H1 (cell line): ENCODE data around the gene CLIC3. TPM values are rescaled to one million over a fixed set of nuclear protein-coding genes. Genes with fewer than 3 reads are reported as not detected.

ENCODE experiments used
- CTCF ChIA-PET: fragments of 300-600 bp; sonication (Branson Sonifier 250); formaldehyde crosslinking; loops from one replicate; lab custom pipeline; 2021; ENCODE audit not compliant: partially characterized antibody; lab: Charles Lee
- POLR2A ChIA-PET: fragments of 300-600 bp; sonication (Branson Sonifier 250); formaldehyde crosslinking; loops from one replicate; lab custom pipeline; 2021; ENCODE audit warnings: inconsistent platforms; ENCODE audit not compliant: partially characterized antibody; lab: Charles Lee
- DNase-seq, 2 experiments: peaks; one replicate each; pipeline versions ENCODE4 v3.0.0 to v3.0.0-alpha.2; 2010 to 2022; ENCODE audit warnings: low spot score in 2 of 2, low read depth in 1 of 2, mixed read lengths in 1 of 2
- FAIRE-seq: peaks from 2 replicates; lab custom pipeline; 2011; peaks lifted over from hg19 to GRCh38; lab: Jason Lieb, UNC
- H2AFZ ChIP-seq: 2 replicates; pipeline ENCODE4 v1.8.1; 2012; ENCODE audit warnings: low read length, inconsistent platforms
- H2AK5ac ChIP-seq: 2 replicates; pipeline ENCODE4 v1.6.1; 2013; ENCODE audit warnings: low read depth, low read length
- H2BK120ac ChIP-seq: replicated peaks from 2 replicates; pipeline ENCODE3; 2013; ENCODE audit warnings: low read depth, low read length, inconsistent platforms
- H2BK12ac ChIP-seq: 2 replicates; pipeline ENCODE4 v1.6.1; 2013; ENCODE audit warnings: low read depth, low read length
- H2BK15ac ChIP-seq: 2 replicates; pipeline ENCODE4 v1.6.1; 2013; ENCODE audit warnings: low read length
- H2BK20ac ChIP-seq: 2 replicates; pipeline ENCODE4 v1.6.1; 2013; ENCODE audit warnings: low read length
- H2BK5ac ChIP-seq: 2 replicates; pipeline ENCODE4 v1.6.1; 2013; ENCODE audit warnings: low read depth, low read length
- H3K14ac ChIP-seq: 2 replicates; pipeline ENCODE4 v1.6.1; 2013; ENCODE audit warnings: inconsistent platforms; ENCODE audit not compliant: insufficient read length
- H3K18ac ChIP-seq: 2 replicates; pipeline ENCODE4 v1.6.1; 2013; ENCODE audit warnings: low read length; ENCODE audit errors: extremely low read depth
- H3K23ac ChIP-seq: 2 replicates; pipeline ENCODE4 v1.6.1; 2013; ENCODE audit warnings: inconsistent platforms; ENCODE audit not compliant: insufficient read length
- H3K23me2 ChIP-seq: 2 replicates; pipeline ENCODE4 v1.6.1; 2013; ENCODE audit warnings: low read depth, low read length
- H3K27ac ChIP-seq: 2 replicates; pipeline ENCODE4 v1.6.1; 2011; ENCODE audit warnings: low read depth, low read length, inconsistent platforms
- H3K27me3 ChIP-seq, 4 experiments: replicated peaks in 1 of 4; 1 replicate in 1 of 4; 2 replicates in 3 of 4; pipeline versions ENCODE4 v1.6.1 to v1.8.1; 2011 to 2013; ENCODE audit warnings: low read length in 3 of 4, mild to moderate bottlenecking in 3 of 4, inconsistent platforms in 2 of 4, mixed read lengths in 2 of 4, moderate library complexity in 1 of 4; ENCODE audit not compliant: control insufficient read depth in 3 of 4, insufficient read depth in 3 of 4; ENCODE audit errors: extremely low read depth in 1 of 4
- H3K36me3 ChIP-seq, 4 experiments: 2 replicates each; pipeline versions ENCODE4 v1.6.1 to v1.8.1; 2011 to 2013; ENCODE audit warnings: mild to moderate bottlenecking in 4 of 4, low read length in 3 of 4, moderate library complexity in 2 of 4, control low read depth in 1 of 4, inconsistent platforms in 1 of 4; ENCODE audit not compliant: insufficient read depth in 4 of 4, control insufficient read depth in 2 of 4
- H3K4ac ChIP-seq: replicated peaks from 2 replicates; pipeline ENCODE3; 2013; ENCODE audit warnings: low read length, low read depth, mixed read lengths, inconsistent platforms; ENCODE audit not compliant: insufficient read length
- H3K4me1 ChIP-seq, 4 experiments: replicated peaks in 1 of 4; 1 replicate in 1 of 4; 2 replicates in 3 of 4; pipeline versions ENCODE4 v1.6.1 to v1.8.1; 2011 to 2013; ENCODE audit warnings: low read length in 3 of 4, inconsistent platforms in 2 of 4, mixed read lengths in 1 of 4; ENCODE audit not compliant: insufficient read depth in 4 of 4, control insufficient read depth in 3 of 4
- H3K4me2 ChIP-seq, 2 experiments: 2 replicates each; pipeline versions ENCODE4 v1.6.1 to v1.8.1; 2011 to 2013; ENCODE audit warnings: low read depth in 2 of 2, low read length in 2 of 2, control low read depth in 1 of 2, inconsistent platforms in 1 of 2, mild to moderate bottlenecking in 1 of 2; ENCODE audit not compliant: insufficient read depth in 1 of 2
- H3K4me3 ChIP-seq, 4 experiments: fragments of 200-600, 300-600 bp in 1 of 4; sonication (generic), shearing (Covaris generic), sonication (Bioruptor Twin) in 1 of 4; 2 replicates each; pipeline versions ENCODE4 v1.5.1 to v1.8.1; 2011 to 2016; ENCODE audit warnings: low read length in 4 of 4, low read depth in 3 of 4, control low read depth in 2 of 4, inconsistent platforms in 2 of 4, mild to moderate bottlenecking in 2 of 4, mixed read lengths in 1 of 4, moderate library complexity in 1 of 4; ENCODE audit not compliant: insufficient read depth in 2 of 4; ENCODE audit errors: extremely low read depth in 1 of 4
- H3K56ac ChIP-seq: replicated peaks from 2 replicates; pipeline ENCODE3; 2013; ENCODE audit warnings: low read depth, mild to moderate bottlenecking, mixed read lengths, low read length, inconsistent platforms; ENCODE audit not compliant: insufficient read length
- H3K79me1 ChIP-seq: 2 replicates; pipeline ENCODE4 v1.6.1; 2013; ENCODE audit warnings: low read depth, low read length, control low read depth
- H3K79me2 ChIP-seq, 2 experiments: 2 replicates each; pipeline versions ENCODE4 v1.6.1 to v1.8.1; 2012 to 2013; ENCODE audit warnings: low read length in 2 of 2, mild to moderate bottlenecking in 2 of 2, inconsistent platforms in 1 of 2; ENCODE audit not compliant: insufficient read depth in 2 of 2, control insufficient read depth in 1 of 2
- H3K9ac ChIP-seq, 4 experiments: replicated peaks in 1 of 4; 1 replicate in 1 of 4; 2 replicates in 3 of 4; pipeline versions ENCODE4 v1.6.1 to v1.8.1; 2011 to 2013; ENCODE audit warnings: low read depth in 3 of 4, low read length in 3 of 4, control low read depth in 2 of 4, mild to moderate bottlenecking in 2 of 4, moderate library complexity in 2 of 4, inconsistent platforms in 1 of 4; ENCODE audit errors: extremely low read depth in 1 of 4
- H3K9me3 ChIP-seq, 2 experiments: 2 replicates each; pipeline versions ENCODE4 v1.6.1 to v1.8.1; 2012 to 2013; ENCODE audit warnings: mild to moderate bottlenecking in 2 of 2, moderate library complexity in 2 of 2, control low read depth in 1 of 2, inconsistent platforms in 1 of 2, low read depth in 1 of 2, low read length in 1 of 2, mixed read lengths in 1 of 2; ENCODE audit not compliant: insufficient read depth in 2 of 2
- H4K20me1 ChIP-seq, 2 experiments: replicated peaks in 1 of 2; 2 replicates each; pipeline versions ENCODE3 to v1.8.1; 2011 to 2013; ENCODE audit warnings: inconsistent platforms in 2 of 2, low read length in 2 of 2, mild to moderate bottlenecking in 1 of 2; ENCODE audit not compliant: insufficient read depth in 2 of 2, control insufficient read depth in 1 of 2
- H4K5ac ChIP-seq: 2 replicates; pipeline ENCODE4 v1.6.1; 2013; ENCODE audit warnings: low read length, low read depth, mixed read lengths, inconsistent platforms; ENCODE audit not compliant: insufficient read length
- H4K8ac ChIP-seq: 2 replicates; pipeline ENCODE4 v1.8.0; 2013; ENCODE audit warnings: mild to moderate bottlenecking, moderate library complexity, low read length, inconsistent platforms; ENCODE audit not compliant: insufficient read depth; ENCODE audit errors: extremely low read depth
- H4K91ac ChIP-seq: replicated peaks from 2 replicates; pipeline ENCODE3; 2013; ENCODE audit warnings: low read length, mixed read lengths, inconsistent platforms; ENCODE audit not compliant: insufficient read length
- BCL11A ChIP-seq, 2 experiments: IDR thresholded peaks; one replicate each; pipeline ENCODE4 v1.6.1; 2011; ENCODE audit warnings: low read depth in 2 of 2, low read length in 2 of 2, mild to moderate bottlenecking in 2 of 2
- EGR1 ChIP-seq: IDR thresholded peaks from 2 replicates; pipeline ENCODE4 v1.6.1; 2011; ENCODE audit warnings: low read depth, low read length, borderline replicate concordance
- GABPA ChIP-seq: IDR thresholded peaks from 2 replicates; pipeline ENCODE4 v1.6.1; 2011; ENCODE audit warnings: mild to moderate bottlenecking, low read length, moderate library complexity, borderline replicate concordance; ENCODE audit not compliant: insufficient read depth
- HDAC2 ChIP-seq, 2 experiments: fragments of 300-600 bp in 1 of 2; sonication (generic) in 1 of 2; IDR thresholded peaks; 2 replicates each; pipeline ENCODE4 v1.6.1; 2011 to 2012; ENCODE audit warnings: low read depth in 2 of 2, low read length in 2 of 2, mild to moderate bottlenecking in 2 of 2, moderate library complexity in 2 of 2, borderline replicate concordance in 1 of 2, inconsistent platforms in 1 of 2
- JUND ChIP-seq: IDR thresholded peaks from 2 replicates; pipeline ENCODE4 v1.6.1; 2011; ENCODE audit warnings: mild to moderate bottlenecking, improper control_type of control experiment, low read length
- KDM1A ChIP-seq: fragments of 200-600, 300-600 bp; sonication (generic); IDR thresholded peaks from 2 replicates; pipeline ENCODE4 v1.7.1; 2016; ENCODE audit warnings: mild to moderate bottlenecking, low read length, borderline replicate concordance
- NANOG ChIP-seq: IDR thresholded peaks from 2 replicates; pipeline ENCODE4 v1.6.1; 2011; ENCODE audit warnings: low read length, low read depth, mild to moderate bottlenecking, inconsistent platforms; ENCODE audit not compliant: insufficient read depth, poor library complexity, severe bottlenecking
- POU5F1 ChIP-seq: IDR thresholded peaks from 2 replicates; pipeline ENCODE4 v1.6.1; 2011; ENCODE audit warnings: low read depth, mild to moderate bottlenecking, low read length, moderate library complexity
- RBBP5 ChIP-seq: IDR thresholded peaks from 2 replicates; pipeline ENCODE4 v1.7.1; 2012; ENCODE audit warnings: low read depth, mild to moderate bottlenecking, inconsistent platforms, low read length, moderate library complexity, borderline replicate concordance
- SP1 ChIP-seq: IDR thresholded peaks from 2 replicates; pipeline ENCODE4 v1.6.1; 2011; ENCODE audit warnings: low read depth, low read length
- SUZ12 ChIP-seq: fragments of 200-600 bp; sonication (generic); IDR thresholded peaks from 2 replicates; pipeline ENCODE4 v1.6.1; 2012; ENCODE audit warnings: mild to moderate bottlenecking, inconsistent platforms, low read length, moderate library complexity, mixed read lengths
- WGBS, 2 experiments: shearing (Covaris generic) in 1 of 2; methylation state at CpG; one replicate each; pipeline versions ENCODE4 v1.1.6 to v1.1.7; 2013 to 2015; ENCODE audit warnings: low lambda C conversion rate in 2 of 2, mixed read lengths in 2 of 2, inconsistent platforms in 1 of 2, low coverage in 1 of 2, missing lambda C conversion rate in 1 of 2; ENCODE audit not compliant: insufficient replicate concordance in 2 of 2, insufficient coverage in 1 of 2, insufficient read length in 1 of 2; ENCODE audit errors: extremely low coverage in 1 of 2, missing lambda C conversion rate in 1 of 2; 5-methylcytosine and 5-hydroxymethylcytosine counted together
- polyA plus RNA-seq, 7 experiments: library from polyadenylated mRNA; depleted of rRNA in 3 of 7; stranded (reverse) in 5 of 7; unstranded in 2 of 7; fragments of >200 nt in 5 of 7; fragments of 200-250 nt in 2 of 7; gene quantifications; 1 replicate in 5 of 7; 2 replicates in 1 of 7; 4 replicates in 1 of 7; pipeline versions ENCODE4 v1.2.1 to v1.2.3, GENCODE V29; 2011 to 2013; ENCODE audit warnings: missing spikeins in 2 of 7, mixed read lengths in 2 of 7
- total RNA-seq: library from RNA; stranded (reverse); fragmentation: NEBNext Ultra II Directional; extraction: Animal tissue kit (Norgen Biotek cat#: 25700); gene quantifications from 2 replicates; pipeline ENCODE4 v1.2.1, GENCODE V29; 2021

Gene CLIC3
- total and polyA plus RNA-seq, 2 of the 8 experiments (the other 6 are each of a cell fraction or from before 2014, with no cell fraction given): 0.12 TPM; not detected in 1

- no peak overlapping the region for H3K18ac ChIP-seq
- no peak overlapping the region for H2BK20ac ChIP-seq
- H3K9me3 ChIP-seq: peaks cover 0 to 21% of the 10 kb centered on the region in 2 experiments; a peak in 2 of 4 replicates
- no peak overlapping the region for H4K91ac ChIP-seq
- no peak overlapping the region for H2BK120ac ChIP-seq
- H4K5ac ChIP-seq: no peak overlapping the region
- H3K14ac ChIP-seq: no peak overlapping the region
- H2BK15ac ChIP-seq: no peak overlapping the region
- DNase-seq: no peak
- WGBS, 2 experiments: 95% methylated on average over 19 of the region's 34 CpGs; no CpG with 5 or more reads in 1 of the 2 experiments
- H2BK5ac ChIP-seq: no peak overlapping the region
- no peak for FAIRE-seq
- H4K8ac ChIP-seq: no peak overlapping the region
- no peak overlapping the region for H3K56ac ChIP-seq
- H3K36me3 ChIP-seq: peaks cover 0 to 12% (median 0%) of the 10 kb centered on the region in 4 experiments; a peak in 1 of 8 replicates
- H2AFZ ChIP-seq: no peak overlapping the region
- H3K9ac ChIP-seq: no peak overlapping the region
- H4K20me1 ChIP-seq: peaks cover 0 to 8% of the 10 kb centered on the region in 2 experiments
- H3K4me3 ChIP-seq: no peak overlapping the region
- no peak overlapping the region for H3K23ac ChIP-seq
- H2AK5ac ChIP-seq: no peak overlapping the region
- no peak overlapping the region for H3K27ac ChIP-seq
- H3K23me2 ChIP-seq: no peaks in the 10 kb centered on the region
- H3K79me2 ChIP-seq: no peaks in the 10 kb centered on the region
- H2BK12ac ChIP-seq: no peak overlapping the region
- peaks cover 0 to 8% (median 3%) of the 10 kb centered on the region in 4 experiments; a peak in 3 of 7 replicates for H3K4me1 ChIP-seq
- no peaks in the 10 kb centered on the region for H3K79me1 ChIP-seq
- POLR2A ChIA-PET: interaction anchor here (0.7 to 1.4 kb wide), 3 partner anchors 43 to 292 kb away, joined by 3 to 4 read pairs (median 3); partner anchors contain the start of gene RABL6
- no peak overlapping the region for H3K4ac ChIP-seq
- H3K4me2 ChIP-seq: no peak overlapping the region
- CTCF ChIA-PET: interaction anchor here (1.2 to 7.2 kb wide), 11 partner anchors 10 to 205 kb away, joined by 3 to 54 read pairs (median 4); partner anchors contain the start of genes ABCA2, CYSRT1 and FUT7
- H3K27me3 ChIP-seq: no peaks in the 10 kb centered on the region; a peak in 1 of 7 replicates
- TF ChIP-seq RBBP5 (no peak), EGR1 (no peak), HDAC2 (IDR thresholded peaks at IDR 0.05; ENCODE audit: borderline replicate concordance in 1 of 2, low read depth in 2 of 2, low read length in 2 of 2) (no peak), GABPA (no peak), SP1 (no peak), JUND (no peak), POU5F1 (no peak), KDM1A (no peak), SUZ12 (no peak), BCL11A (IDR thresholded peaks at IDR 0.05; ENCODE audit: low read depth in 2 of 2, low read length in 2 of 2) (no peak), NANOG (no peak)
These were observed 23.7 kb upstream of the CLIC3 start for GRCh38 chr9:137019891-137020683.
